Measurements from ENCODE around the gene FRAS1.

- TF ChIP-seq CTCF (IDR thresholded peaks at IDR 0.05) (no peak), POLR2A (IDR thresholded peaks at IDR 0.05) (no peak)
Measured at GRCh38 chr4:78018271-78019049, 38.7 kb upstream of the FRAS1 start.
